ENCODE measurements around the gene SOS1.

- TF ChIP-seq SPI1 (IDR thresholded peaks at IDR 0.05; ENCODE audit: borderline replicate concordance, low read depth) (no peak), POLR2AphosphoS5 (IDR thresholded peaks at IDR 0.05; ENCODE audit: low read depth) (no peak)
Measured at GRCh38 chr2:39115556-39115955, 5.3 kb downstream of the SOS1 start.
